Uterus (tissue), 2 donors: ENCODE results near the gene MAMLD1.

Experiments
- CTCF ChIP-seq, 4 experiments: fragments of 200-600 bp in 2 of 4; fragments of 450-650 bp in 2 of 4; sonication (generic) in 2 of 4; IDR thresholded peaks; one replicate each; pipeline ENCODE4 v1.5.1; 2016 to 2019; ENCODE audit warnings: antibody characterized with exemption in 4 of 4, mild to moderate bottlenecking in 2 of 4, moderate library complexity in 1 of 4
- POLR2A ChIP-seq, 2 donors: fragments of 450-650 bp; IDR thresholded peaks; one replicate each; pipeline ENCODE4 v1.6.1; 2016; ENCODE audit warnings: antibody characterized with exemption in 2 of 2, mild to moderate bottlenecking in 1 of 2, moderate library complexity in 1 of 2

- no peak for TF ChIP-seq CTCF (IDR thresholded peaks at IDR 0.05)
- no peak for TF ChIP-seq POLR2A (IDR thresholded peaks at IDR 0.05)
Measured at GRCh38 chrX:150409486-150409885, 46.4 kb downstream of the MAMLD1 start.
